ENCODE data around the gene NHSL1.

DNA sequence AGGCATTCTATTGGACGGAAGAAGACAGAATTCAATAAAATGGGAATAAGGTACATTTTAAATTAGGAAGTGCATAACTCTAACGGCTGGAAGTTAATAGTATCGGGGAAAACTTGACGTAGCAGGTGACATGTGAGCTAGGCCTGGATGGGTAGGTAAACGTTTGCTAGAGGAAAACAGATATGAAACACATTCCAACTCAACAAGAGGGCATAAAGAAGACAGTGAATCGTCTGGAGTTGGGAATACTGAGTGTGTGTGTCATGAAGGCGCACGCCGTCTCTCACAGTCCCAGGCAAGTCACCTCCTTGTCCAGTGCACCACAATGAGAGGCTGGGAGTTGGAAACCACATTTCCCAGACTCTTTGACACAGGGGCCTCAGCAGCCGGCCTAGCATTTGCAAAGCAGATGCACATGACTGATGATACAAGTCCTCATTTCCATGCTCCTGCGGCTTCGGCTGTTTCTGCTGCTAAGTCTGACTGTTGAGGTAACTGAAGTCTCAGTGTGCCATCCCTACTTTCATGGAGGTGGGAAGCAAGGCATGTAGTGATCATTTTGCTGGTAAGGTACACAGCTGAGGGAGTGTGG lies 16.5 kb upstream of the NHSL1 start:
- TF ChIP-seq, protein P1, sequence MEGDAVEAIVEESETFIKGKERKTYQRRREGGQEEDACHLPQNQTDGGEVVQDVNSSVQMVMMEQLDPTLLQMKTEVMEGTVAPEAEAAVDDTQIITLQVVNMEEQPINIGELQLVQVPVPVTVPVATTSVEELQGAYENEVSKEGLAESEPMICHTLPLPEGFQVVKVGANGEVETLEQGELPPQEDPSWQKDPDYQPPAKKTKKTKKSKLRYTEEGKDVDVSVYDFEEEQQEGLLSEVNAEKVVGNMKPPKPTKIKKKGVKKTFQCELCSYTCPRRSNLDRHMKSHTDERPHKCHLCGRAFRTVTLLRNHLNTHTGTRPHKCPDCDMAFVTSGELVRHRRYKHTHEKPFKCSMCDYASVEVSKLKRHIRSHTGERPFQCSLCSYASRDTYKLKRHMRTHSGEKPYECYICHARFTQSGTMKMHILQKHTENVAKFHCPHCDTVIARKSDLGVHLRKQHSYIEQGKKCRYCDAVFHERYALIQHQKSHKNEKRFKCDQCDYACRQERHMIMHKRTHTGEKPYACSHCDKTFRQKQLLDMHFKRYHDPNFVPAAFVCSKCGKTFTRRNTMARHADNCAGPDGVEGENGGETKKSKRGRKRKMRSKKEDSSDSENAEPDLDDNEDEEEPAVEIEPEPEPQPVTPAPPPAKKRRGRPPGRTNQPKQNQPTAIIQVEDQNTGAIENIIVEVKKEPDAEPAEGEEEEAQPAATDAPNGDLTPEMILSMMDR (conservative IDR thresholded peaks at IDR 0.05 in 1 of 2, IDR thresholded peaks at IDR 0.05 in 1 of 2; ENCODE audit: extremely low read depth in 1 of 2, insufficient read depth in 1 of 2, low read depth in 1 of 2, low read length in 2 of 2) = no peak
- no peak for TF ChIP-seq EZH2 (IDR thresholded peaks at IDR 0.05; ENCODE audit: borderline replicate concordance, low read length)

Data from mammary epithelial cell (primary cell).